ENCODE data around the gene GGT5.
"Not testable (repeated sequence)": the region's sequence is repeated elsewhere in the genome, so short reads cannot be mapped to it uniquely, and the experiment has no call there.

- not testable (repeated sequence) for TF ChIP-seq EZH2 (optimal IDR thresholded peaks at IDR 0.05; ENCODE audit: low read depth, low read length)
- TF ChIP-seq, protein P1, sequence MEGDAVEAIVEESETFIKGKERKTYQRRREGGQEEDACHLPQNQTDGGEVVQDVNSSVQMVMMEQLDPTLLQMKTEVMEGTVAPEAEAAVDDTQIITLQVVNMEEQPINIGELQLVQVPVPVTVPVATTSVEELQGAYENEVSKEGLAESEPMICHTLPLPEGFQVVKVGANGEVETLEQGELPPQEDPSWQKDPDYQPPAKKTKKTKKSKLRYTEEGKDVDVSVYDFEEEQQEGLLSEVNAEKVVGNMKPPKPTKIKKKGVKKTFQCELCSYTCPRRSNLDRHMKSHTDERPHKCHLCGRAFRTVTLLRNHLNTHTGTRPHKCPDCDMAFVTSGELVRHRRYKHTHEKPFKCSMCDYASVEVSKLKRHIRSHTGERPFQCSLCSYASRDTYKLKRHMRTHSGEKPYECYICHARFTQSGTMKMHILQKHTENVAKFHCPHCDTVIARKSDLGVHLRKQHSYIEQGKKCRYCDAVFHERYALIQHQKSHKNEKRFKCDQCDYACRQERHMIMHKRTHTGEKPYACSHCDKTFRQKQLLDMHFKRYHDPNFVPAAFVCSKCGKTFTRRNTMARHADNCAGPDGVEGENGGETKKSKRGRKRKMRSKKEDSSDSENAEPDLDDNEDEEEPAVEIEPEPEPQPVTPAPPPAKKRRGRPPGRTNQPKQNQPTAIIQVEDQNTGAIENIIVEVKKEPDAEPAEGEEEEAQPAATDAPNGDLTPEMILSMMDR (IDR thresholded peaks at IDR 0.05; ENCODE audit: low read length) = not testable (repeated sequence)
Observed at GRCh38 chr22:24245030-24245431, at the start of gene GGT5.

Measured in MM.1S (cell line).